Spleen (tissue), 7 donors: Measurements from ENCODE around the gene MCHR1.
A peak's percentile ranks its signal among the peaks of the same experiment; 100 is the strongest.

Experiments
- POLR2A ChIP-seq, 3 donors: fragments of 450-650 bp; IDR thresholded peaks; one replicate each; pipeline ENCODE4 v1.5.1; 2017; ENCODE audit warnings: antibody characterized with exemption in 3 of 3, mild to moderate bottlenecking in 1 of 3
- TF ChIP-seq, protein P1 (sequence below), 11 experiments: fragments of 200-600 bp in 7 of 11; fragments of 450-650 bp in 4 of 11; sonication (generic) in 4 of 11; IDR thresholded peaks in 8 of 11; conservative IDR thresholded peaks in 3 of 11; 1 replicate in 7 of 11; 2 replicates in 4 of 11; pipeline versions ENCODE4 v1.4.0 to v1.8.0; 2016 to 2021; ENCODE audit warnings: antibody characterized with exemption in 11 of 11, inconsistent platforms in 4 of 11, mild to moderate bottlenecking in 1 of 11
- donor health status: DM: no; HTN: no; CAD: no; lungs with moderate emphysema.
- donor health status: DM: no; HTN: no; CAD: no.
- donor health status: DM: no; HTN: no; CAD: no.

GRCh38 chr22:40654522-40655167, 24.6 kb upstream of the MCHR1 start:
- TF ChIP-seq, protein P1, sequence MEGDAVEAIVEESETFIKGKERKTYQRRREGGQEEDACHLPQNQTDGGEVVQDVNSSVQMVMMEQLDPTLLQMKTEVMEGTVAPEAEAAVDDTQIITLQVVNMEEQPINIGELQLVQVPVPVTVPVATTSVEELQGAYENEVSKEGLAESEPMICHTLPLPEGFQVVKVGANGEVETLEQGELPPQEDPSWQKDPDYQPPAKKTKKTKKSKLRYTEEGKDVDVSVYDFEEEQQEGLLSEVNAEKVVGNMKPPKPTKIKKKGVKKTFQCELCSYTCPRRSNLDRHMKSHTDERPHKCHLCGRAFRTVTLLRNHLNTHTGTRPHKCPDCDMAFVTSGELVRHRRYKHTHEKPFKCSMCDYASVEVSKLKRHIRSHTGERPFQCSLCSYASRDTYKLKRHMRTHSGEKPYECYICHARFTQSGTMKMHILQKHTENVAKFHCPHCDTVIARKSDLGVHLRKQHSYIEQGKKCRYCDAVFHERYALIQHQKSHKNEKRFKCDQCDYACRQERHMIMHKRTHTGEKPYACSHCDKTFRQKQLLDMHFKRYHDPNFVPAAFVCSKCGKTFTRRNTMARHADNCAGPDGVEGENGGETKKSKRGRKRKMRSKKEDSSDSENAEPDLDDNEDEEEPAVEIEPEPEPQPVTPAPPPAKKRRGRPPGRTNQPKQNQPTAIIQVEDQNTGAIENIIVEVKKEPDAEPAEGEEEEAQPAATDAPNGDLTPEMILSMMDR (IDR thresholded peaks at IDR 0.05 in 8 of 11, conservative IDR thresholded peaks at IDR 0.05 in 3 of 11) = peak in 3 of 11 experiments; percentile 8 to 44 (median 18)
- TF ChIP-seq POLR2A (IDR thresholded peaks at IDR 0.05) = no peak
